CD4-positive, alpha-beta memory T cell (primary cell): ENCODE results near the gene GRIK4. TPM values are rescaled to one million over a fixed set of nuclear protein-coding genes. Genes with fewer than 3 reads are reported as not detected.
A peak's percentile ranks its signal among the peaks of the same experiment; 100 is the strongest.
"Not testable (repeated sequence)": the region's sequence is repeated elsewhere in the genome, so short reads cannot be mapped to it uniquely, and the experiment has no call there.

ENCODE experiments used
- CTCF ChIA-PET: fragments of 350-600 bp; sonication (Branson Sonifier 250); formaldehyde crosslinking; loops from one replicate; lab custom pipeline; 2021; ENCODE audit warnings: inconsistent platforms; ENCODE audit not compliant: partially characterized antibody; lab: Charles Lee
- POLR2A ChIA-PET: fragments of 350-600 bp; sonication (Branson Sonifier 250); formaldehyde crosslinking; loops from one replicate; lab custom pipeline; 2021; ENCODE audit not compliant: partially characterized antibody; lab: Charles Lee
- DNase-seq, 5 donors: peaks; one replicate each; pipeline versions ENCODE4 v3.0.0 to v3.0.0-alpha.2; 2020 to 2022; ENCODE audit warnings: mixed read lengths in 1 of 5
- H3K27ac ChIP-seq: one replicate; pipeline ENCODE4 v1.7.0; 2013; ENCODE audit warnings: low read depth, low read length
- H3K27me3 ChIP-seq: 2 replicates; pipeline ENCODE4 v1.7.0; 2013; ENCODE audit warnings: mild to moderate bottlenecking, low read length, moderate library complexity; ENCODE audit not compliant: insufficient read depth
- H3K36me3 ChIP-seq: 2 replicates; pipeline ENCODE4 v1.7.0; 2013; ENCODE audit warnings: mild to moderate bottlenecking, low read length, moderate library complexity; ENCODE audit not compliant: insufficient read depth
- H3K4me1 ChIP-seq: 2 replicates; pipeline ENCODE4 v1.7.0; 2013; ENCODE audit warnings: mild to moderate bottlenecking, low read length, moderate library complexity; ENCODE audit not compliant: insufficient read depth
- H3K4me3 ChIP-seq, 2 donors: one replicate each; pipeline ENCODE4 v1.7.0; 2013; ENCODE audit warnings: low read length in 2 of 2, mild to moderate bottlenecking in 1 of 2
- H3K9me3 ChIP-seq, 2 donors: one replicate each; pipeline ENCODE4 v1.7.0; 2013; ENCODE audit warnings: low read length in 2 of 2, control low read depth in 1 of 2; ENCODE audit not compliant: control insufficient read depth in 1 of 2
- H3K27ac Mint-ChIP-seq, 7 donors: one replicate each; pipeline ENCODE4 v1.8.0; 2020 to 2021; ENCODE audit warnings: mixed read lengths in 7 of 7, mild to moderate bottlenecking in 6 of 7, inconsistent platforms in 3 of 7, moderate library complexity in 3 of 7
- H3K27me3 Mint-ChIP-seq, 2 donors: one replicate each; pipeline ENCODE4 v1.8.0; 2020 to 2021; ENCODE audit warnings: mixed read lengths in 2 of 2
- H3K36me3 Mint-ChIP-seq, 2 donors: one replicate each; pipeline ENCODE4 v1.8.0; 2020 to 2021; ENCODE audit warnings: mixed read lengths in 2 of 2, inconsistent platforms in 1 of 2, mild to moderate bottlenecking in 1 of 2
- H3K4me1 Mint-ChIP-seq, 4 donors: one replicate each; pipeline ENCODE4 v1.8.0; 2020 to 2021; ENCODE audit warnings: mixed read lengths in 4 of 4, mild to moderate bottlenecking in 1 of 4
- H3K4me3 Mint-ChIP-seq, 8 donors: one replicate each; pipeline ENCODE4 v1.8.0; 2020 to 2021; ENCODE audit warnings: mixed read lengths in 8 of 8, mild to moderate bottlenecking in 7 of 8, moderate library complexity in 6 of 8, inconsistent platforms in 3 of 8
- H3K9me3 Mint-ChIP-seq, 8 donors: one replicate each; pipeline ENCODE4 v1.8.0; 2020 to 2021; ENCODE audit warnings: mixed read lengths in 8 of 8, mild to moderate bottlenecking in 5 of 8, inconsistent platforms in 3 of 8, moderate library complexity in 1 of 8
- intact Hi-C: fragments of 100-400 bp; cut with micrococcal nuclease; formaldehyde crosslinking; loops from one replicate; pipeline ENCODE4 v1.15.1; 2023
- polyA plus RNA-seq, 2 donors: library from polyadenylated mRNA; unstranded; fragments of 300-500 nt; fragmentation: Illumina TruSeq; gene quantifications; one replicate each; pipeline ENCODE4 v1.2.3, GENCODE V29; 2021
- total RNA-seq, 2 experiments: library from RNA; stranded (reverse); gene quantifications; one replicate each; pipeline ENCODE4 v1.2.3, GENCODE V29; 2021

The GRIK4 gene
- total and polyA plus RNA-seq, 4 experiments from 2014 or later = 0.06 TPM; not detected in 3

- ChIA-PET POLR2A (no interaction called here), CTCF (interaction anchor here (1.4 kb wide), 1 partner anchor 10 kb away, joined by 4 read pairs; no protein-coding TSS in a partner anchor)
- H3K36me3 Mint-ChIP-seq = no peaks in the 10 kb centered on the region
- no peaks in the 10 kb centered on the region for H3K9me3 Mint-ChIP-seq
- Histone ChIP-seq H3K36me3 (no peaks in the 10 kb centered on the region), H3K4me3 (no peak overlapping the region), H3K4me1 (no peaks in the 10 kb centered on the region), H3K27ac (no peak overlapping the region), H3K27me3 (peaks cover 4% of the 10 kb centered on the region), H3K9me3 (no peaks in the 10 kb centered on the region)
- H3K27me3 Mint-ChIP-seq = peaks cover 36 to 40% of the 10 kb centered on the region in 2 donors
- H3K27ac Mint-ChIP-seq = no peak overlapping the region
- intact Hi-C loops = no loop called here
- no peak overlapping the region for H3K4me3 Mint-ChIP-seq
- no peaks in the 10 kb centered on the region for H3K4me1 Mint-ChIP-seq
- DNase-seq = no peak
These were observed 11.0 kb upstream of the GRIK4 start for GRCh38 chr11:120500414-120501071.

GRCh38 chr11:120501440-120501839, 10.1 kb upstream of the GRIK4 start:
- intact Hi-C loops = no loop called here
- H3K27ac ChIP-seq = no peak overlapping the region
- no peaks in the 10 kb centered on the region for H3K36me3 Mint-ChIP-seq

GRCh38 chr11:120501976-120502755, 9.4 kb upstream of the GRIK4 start:
- Mint-ChIP-seq H3K4me1 (no peaks in the 10 kb centered on the region), H3K4me3 (no peak overlapping the region), H3K9me3 (peaks cover 0 to 1% (median 0%) of the 10 kb centered on the region in 8 donors), H3K36me3 (no peaks in the 10 kb centered on the region), H3K27ac (no peak overlapping the region), H3K27me3 (peaks cover 44 to 49% of the 10 kb centered on the region in 2 donors)
- intact Hi-C loops = no loop called here
- no peak overlapping the region for H3K4me3 ChIP-seq
- ChIA-PET POLR2A (no interaction called here), CTCF (interaction anchor here (1.4 kb wide), 1 partner anchor 8 kb away, joined by 4 read pairs; no protein-coding TSS in a partner anchor)
- peaks cover 4% of the 10 kb centered on the region for H3K27me3 ChIP-seq
- no peak for DNase-seq
- H3K9me3 ChIP-seq = no peaks in the 10 kb centered on the region
- H3K27ac ChIP-seq = no peak overlapping the region
- H3K36me3 ChIP-seq = no peaks in the 10 kb centered on the region
- no peaks in the 10 kb centered on the region for H3K4me1 ChIP-seq

More at GRCh38 chr11:120501440-120501839, 10.1 kb upstream of the GRIK4 start:
- peaks cover 42% of the 10 kb centered on the region in 2 donors for H3K27me3 Mint-ChIP-seq
- no peak for DNase-seq
- H3K9me3 ChIP-seq = no peaks in the 10 kb centered on the region
- H3K27me3 ChIP-seq = peaks cover 4% of the 10 kb centered on the region
- no peak overlapping the region for H3K4me3 Mint-ChIP-seq
- no peak overlapping the region for H3K27ac Mint-ChIP-seq
- POLR2A ChIA-PET = no interaction called here
- CTCF ChIA-PET = interaction anchor here (1.4 kb wide), 1 partner anchor 9 kb away, joined by 4 read pairs; no protein-coding TSS in a partner anchor
- H3K4me1 ChIP-seq = no peaks in the 10 kb centered on the region
- H3K9me3 Mint-ChIP-seq = peaks cover 0 to 1% (median 0%) of the 10 kb centered on the region in 8 donors
- H3K4me1 Mint-ChIP-seq = no peaks in the 10 kb centered on the region
- H3K4me3 ChIP-seq = no peak overlapping the region
- no peaks in the 10 kb centered on the region for H3K36me3 ChIP-seq

- H3K27ac Mint-ChIP-seq, H3K36me3 Mint-ChIP-seq, H3K36me3 ChIP-seq, intact Hi-C loops, H3K27ac ChIP-seq, H3K4me3 ChIP-seq, H3K9me3 Mint-ChIP-seq, POLR2A ChIA-PET, H3K4me1 ChIP-seq, H3K4me3 Mint-ChIP-seq, DNase-seq, H3K27me3 ChIP-seq, H3K9me3 ChIP-seq, H3K4me1 Mint-ChIP-seq: not testable (repeated sequence)
- H3K27me3 Mint-ChIP-seq = peaks cover 47 to 52% of the 10 kb centered on the region in 2 donors
- CTCF ChIA-PET = interaction anchor here (0.9 kb wide), 1 partner anchor 16 kb away, joined by 3 read pairs; no protein-coding TSS in a partner anchor
These were observed 8.0 kb upstream of the GRIK4 start for GRCh38 chr11:120503529-120503928.

- no peak overlapping the region for H3K27ac Mint-ChIP-seq
- H3K9me3 ChIP-seq = no peaks in the 10 kb centered on the region
- no peaks in the 10 kb centered on the region for H3K4me1 ChIP-seq
- H3K27me3 ChIP-seq = peaks cover 11% of the 10 kb centered on the region
- ChIA-PET POLR2A (no interaction called here), CTCF (interaction anchor here (0.5 to 1.4 kb wide), 4 partner anchors 18 to 179 kb away, joined by 3 to 4 read pairs (median 3); no protein-coding TSS in a partner anchor)
- no peak overlapping the region for H3K27ac ChIP-seq
- DNase-seq = no peak
- peaks cover 62 to 68% of the 10 kb centered on the region in 2 donors for H3K27me3 Mint-ChIP-seq
- peaks cover 0 to 1% (median 0%) of the 10 kb centered on the region in 8 donors for H3K9me3 Mint-ChIP-seq
- no peaks in the 10 kb centered on the region for H3K36me3 ChIP-seq
- intact Hi-C loops = no loop called here
- peaks cover 0 to 4% (median under 1%) of the 10 kb centered on the region in 4 donors for H3K4me1 Mint-ChIP-seq
- H3K36me3 Mint-ChIP-seq = no peaks in the 10 kb centered on the region
- H3K4me3 ChIP-seq = no peak overlapping the region
- H3K4me3 Mint-ChIP-seq = no peak overlapping the region
These were observed 5.6 kb upstream of the GRIK4 start for GRCh38 chr11:120505801-120506425.

DNA sequence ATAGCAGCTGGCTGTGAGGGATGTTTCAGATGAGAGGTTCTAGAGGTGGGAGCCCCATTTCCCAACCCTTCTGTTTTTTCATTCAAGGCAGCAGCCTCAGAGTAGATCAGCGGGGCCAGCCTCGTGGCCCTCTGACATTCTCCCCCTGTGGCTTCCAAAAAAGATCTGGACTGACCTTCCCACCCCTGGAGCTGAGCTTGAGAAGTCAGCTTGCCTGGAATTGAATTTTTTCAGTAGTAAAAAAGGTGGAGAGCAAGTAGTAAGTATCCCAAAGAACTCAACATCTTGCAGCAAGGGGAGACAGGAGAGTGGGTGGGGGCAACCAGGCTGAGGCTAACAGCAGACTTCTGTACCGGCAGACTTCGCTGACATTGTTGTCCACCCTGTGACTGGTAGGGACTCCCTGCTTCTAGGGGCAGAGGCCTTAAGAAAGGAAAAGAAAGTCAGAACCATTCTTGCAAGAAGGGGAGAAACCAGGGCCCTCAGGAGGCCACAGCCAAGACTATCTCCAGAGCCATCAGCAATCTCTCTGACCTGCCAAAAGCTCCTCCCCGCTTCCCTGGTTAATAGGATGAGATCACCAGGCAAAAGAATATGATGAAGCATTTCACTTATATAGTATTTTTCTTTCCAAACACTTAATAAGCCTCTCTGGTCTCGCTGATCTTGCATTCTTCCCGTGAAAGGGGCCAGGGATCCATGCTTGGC, 2.0 kb upstream of the GRIK4 start:
- Mint-ChIP-seq H3K9me3 (peaks cover 0 to 1% (median 0%) of the 10 kb centered on the region in 8 donors), H3K4me3 (peak overlapping the region in 1 of 8 donors; percentile 64), H3K4me1 (peaks cover 0 to 12% (median 2%) of the 10 kb centered on the region in 4 donors), H3K36me3 (no peaks in the 10 kb centered on the region), H3K27ac (no peak overlapping the region), H3K27me3 (peaks cover 61 to 62% of the 10 kb centered on the region in 2 donors)
- Histone ChIP-seq H3K4me3 (no peak overlapping the region), H3K4me1 (no peaks in the 10 kb centered on the region), H3K27me3 (peaks cover 11% of the 10 kb centered on the region), H3K27ac (no peak overlapping the region), H3K36me3 (no peaks in the 10 kb centered on the region), H3K9me3 (no peaks in the 10 kb centered on the region)
- intact Hi-C loops = no loop called here
- POLR2A ChIA-PET = no interaction called here
- CTCF ChIA-PET = interaction anchor here (1.3 kb wide), 1 partner anchor 15 kb away, joined by 4 read pairs; no protein-coding TSS in a partner anchor
- DNase-seq = no peak
